Stimulated activated CD8-positive, alpha-beta memory T cell treated with anti-CD3 and anti-CD28 coated beads, Interleukin-15, amount 100 ng/mL, for 1 hour (primary cell): ENCODE measurements around the gene AP4S1.

Source experiments
- DNase-seq: peaks from one replicate; pipeline ENCODE4 v3.0.0-alpha.2; 2020; ENCODE audit warnings: low read depth

The AP4S1 gene

GRCh38 chr14:31137214-31137889, 111.9 kb downstream of the AP4S1 start:
- no peak for DNase-seq

DNA sequence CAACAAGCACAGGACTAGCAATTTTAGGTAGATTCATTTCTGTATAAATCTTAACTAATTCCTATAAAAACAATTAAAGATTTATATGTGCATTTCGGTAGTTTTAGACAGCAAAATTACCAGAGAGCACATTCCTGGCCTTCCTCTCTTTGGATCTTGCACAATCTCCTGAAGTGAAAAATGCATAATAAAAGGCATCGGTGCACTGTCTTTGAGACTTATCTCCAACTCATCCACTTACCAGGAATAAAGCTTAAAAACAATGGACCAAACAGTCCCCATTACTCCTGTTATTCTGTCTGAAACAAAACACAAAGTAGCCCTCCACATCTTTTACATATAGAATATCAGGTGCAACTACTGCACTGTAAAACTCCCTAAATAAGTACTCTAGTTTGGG, 112.9 kb downstream of the AP4S1 start:
- no peak for DNase-seq

GRCh38 chr14:31139301-31139847, 113.9 kb downstream of the AP4S1 start:
- DNase-seq, result no peak

DNA sequence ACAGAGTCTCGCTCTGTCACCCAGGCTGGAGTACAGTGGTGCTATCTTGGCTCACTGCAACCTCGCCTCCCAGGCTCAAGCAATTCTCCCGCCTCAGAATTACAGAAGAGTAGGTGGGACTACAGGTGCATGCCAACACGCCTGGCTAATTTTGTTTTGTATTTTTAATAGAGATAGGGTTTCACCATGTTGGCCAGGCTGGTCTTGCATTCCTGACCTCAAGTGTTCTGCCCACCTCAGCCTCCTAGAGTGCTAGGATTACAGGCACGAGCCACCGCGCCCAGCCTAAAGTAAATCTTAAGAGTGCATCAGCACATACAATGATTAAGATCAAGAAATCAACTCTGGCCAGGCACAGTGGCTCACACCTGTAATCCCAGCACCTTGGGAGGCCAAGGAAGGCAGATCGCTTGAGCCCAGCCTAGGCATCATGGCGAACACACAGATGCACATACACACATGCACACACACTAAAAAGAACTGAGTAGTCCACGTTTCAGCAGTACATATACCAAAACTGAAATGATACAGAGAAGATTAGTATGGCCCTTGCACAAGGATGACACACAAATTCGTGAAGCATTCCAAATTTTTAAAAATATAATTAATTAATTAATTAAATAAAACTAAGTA, 117.1 kb downstream of the AP4S1 start:
- no peak for DNase-seq
